NCI-H1092 (cell line): ENCODE results near the gene KCNK1.

Experiments used
- DNase-seq: peaks from one replicate; lab custom pipeline; 2025; lab: John Stamatoyannopoulos, UW

KCNK1 gene

GRCh38 chr1:233636503-233636877, 22.6 kb downstream of the KCNK1 start:
- no peak for DNase-seq

- no peak for DNase-seq
Observed at GRCh38 chr1:233638513-233638912, 24.6 kb downstream of the KCNK1 start.

- DNase-seq = no peak
Observed at GRCh38 chr1:233639611-233640010, 25.7 kb downstream of the KCNK1 start.

GRCh38 chr1:233640179-233640578, 26.3 kb downstream of the KCNK1 start:
- no peak for DNase-seq

DNA sequence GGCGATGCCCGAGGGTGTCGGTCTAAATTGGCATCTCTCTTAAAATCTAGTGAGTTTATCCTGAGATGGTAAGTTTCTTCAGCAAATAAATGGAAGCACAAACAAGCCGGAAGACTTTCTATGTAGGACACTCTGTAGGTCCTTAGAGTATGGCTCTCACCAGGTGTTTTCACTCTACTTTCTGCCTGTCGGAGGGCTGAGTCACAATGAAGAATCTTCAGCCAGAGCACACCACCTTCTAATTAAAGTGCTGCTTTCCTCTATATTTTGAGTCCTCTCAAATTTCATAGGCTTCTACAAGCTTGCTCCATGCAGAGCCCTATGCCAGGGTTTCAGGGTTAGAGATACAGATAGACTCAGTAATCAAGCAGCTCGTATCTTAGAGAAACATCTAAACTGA, 27.1 kb downstream of the KCNK1 start:
- DNase-seq = no peak

GRCh38 chr1:233647073-233647472, 33.2 kb downstream of the KCNK1 start:
- no peak for DNase-seq

- DNase-seq = no peak
Observed at GRCh38 chr1:233647636-233648035, 33.7 kb downstream of the KCNK1 start.

DNA sequence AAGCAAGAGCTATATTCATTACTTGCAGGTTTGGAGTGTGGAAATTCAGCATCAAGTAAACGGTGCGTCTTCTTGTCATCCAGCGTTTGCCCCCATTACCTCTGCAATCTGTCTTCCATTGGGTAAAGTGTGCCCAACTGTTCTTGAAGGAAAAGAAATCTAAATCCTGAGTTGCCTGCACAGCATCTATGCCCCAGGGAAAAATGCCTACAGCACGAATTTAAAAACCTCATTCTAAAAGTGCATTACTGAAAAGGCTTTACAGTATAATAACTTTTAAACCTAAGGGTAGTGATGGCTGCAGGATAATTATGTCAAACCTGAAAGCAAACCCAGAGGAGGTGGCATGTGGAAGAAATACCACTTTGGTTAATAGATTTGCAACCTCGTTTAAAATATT, 37.2 kb downstream of the KCNK1 start:
- DNase-seq = no peak

GRCh38 chr1:233651563-233652233, 37.8 kb downstream of the KCNK1 start:
- DNase-seq = no peak

GRCh38 chr1:233652526-233652925, 38.6 kb downstream of the KCNK1 start:
- DNase-seq = no peak

GRCh38 chr1:233654658-233655280, 40.9 kb downstream of the KCNK1 start:
- DNase-seq = no peak

DNA sequence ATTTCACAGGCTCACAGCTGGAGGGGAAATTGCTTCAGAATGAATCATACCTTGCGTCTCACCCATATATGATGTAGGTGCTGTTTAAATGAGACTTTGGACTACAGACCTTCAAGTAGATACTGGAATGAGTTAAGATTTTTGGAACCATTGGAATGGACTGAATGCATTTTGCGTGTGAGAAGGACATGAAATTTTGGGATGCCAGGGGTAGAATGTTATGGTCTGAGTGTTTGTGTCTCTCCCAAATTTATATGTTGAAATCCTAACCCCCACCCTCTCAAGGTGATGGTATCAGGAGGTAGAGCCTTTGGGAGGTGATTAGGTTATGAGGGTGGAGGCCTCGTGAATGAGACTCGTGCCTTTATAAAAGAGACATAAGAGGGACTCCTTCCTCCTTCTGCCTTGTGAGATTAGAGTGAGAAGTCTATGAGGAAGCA, 41.4 kb downstream of the KCNK1 start:
- DNase-seq = no peak

DNA sequence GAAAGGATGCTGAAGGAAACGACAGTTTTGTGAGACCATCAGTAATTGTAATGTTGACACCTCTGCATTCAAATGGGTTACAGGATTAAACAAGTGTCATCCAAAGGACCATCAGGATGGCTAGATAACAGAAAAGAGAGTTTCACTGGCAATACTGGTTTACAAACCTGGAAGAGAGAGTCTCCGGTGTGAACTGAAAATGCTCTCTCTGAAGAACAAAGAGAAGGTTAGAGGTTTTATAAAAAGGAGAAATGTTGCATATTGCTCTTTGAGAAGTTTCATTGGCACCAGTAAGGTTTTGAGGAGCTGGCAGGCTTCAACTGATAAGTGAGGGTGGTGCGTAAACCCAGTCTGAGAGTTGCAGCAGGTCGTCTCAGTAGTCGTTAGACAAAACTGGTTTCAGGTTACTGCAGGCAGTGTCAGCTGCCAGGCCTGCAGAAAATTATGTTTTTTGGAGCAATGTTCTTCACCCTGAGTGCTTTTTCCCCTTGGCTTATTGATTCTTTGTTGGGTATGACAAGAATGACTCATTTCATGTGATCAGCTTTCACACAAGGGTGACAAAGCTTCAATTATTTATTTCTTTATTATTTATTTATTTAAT, 42.2 kb downstream of the KCNK1 start:
- no peak for DNase-seq

DNA sequence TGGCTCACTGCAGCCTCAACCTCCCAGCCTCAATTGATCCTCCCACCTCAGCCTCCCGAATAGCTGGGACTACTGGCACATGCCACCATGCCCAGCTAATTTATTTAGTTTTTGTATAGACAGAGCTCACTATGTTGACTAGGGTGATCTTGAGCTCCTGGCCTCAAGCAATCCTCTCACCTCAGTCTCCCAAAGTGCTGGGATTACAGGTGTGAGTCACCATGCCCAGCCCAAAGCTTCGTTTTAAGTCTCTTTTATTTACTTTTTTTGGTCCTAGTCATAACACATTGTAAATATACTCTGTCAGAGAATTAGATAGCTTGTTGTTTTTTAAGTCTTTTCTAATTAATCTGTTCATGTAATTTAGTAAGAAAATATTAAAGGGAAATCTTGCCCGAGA, 42.8 kb downstream of the KCNK1 start:
- no peak for DNase-seq

- no peak for DNase-seq
Observed at GRCh38 chr1:233657466-233657865, 43.6 kb downstream of the KCNK1 start.

- DNase-seq = no peak
Observed at GRCh38 chr1:233659495-233659894, 45.6 kb downstream of the KCNK1 start.

- no peak for DNase-seq
Observed at GRCh38 chr1:233661376-233662159, 47.7 kb downstream of the KCNK1 start.

DNA sequence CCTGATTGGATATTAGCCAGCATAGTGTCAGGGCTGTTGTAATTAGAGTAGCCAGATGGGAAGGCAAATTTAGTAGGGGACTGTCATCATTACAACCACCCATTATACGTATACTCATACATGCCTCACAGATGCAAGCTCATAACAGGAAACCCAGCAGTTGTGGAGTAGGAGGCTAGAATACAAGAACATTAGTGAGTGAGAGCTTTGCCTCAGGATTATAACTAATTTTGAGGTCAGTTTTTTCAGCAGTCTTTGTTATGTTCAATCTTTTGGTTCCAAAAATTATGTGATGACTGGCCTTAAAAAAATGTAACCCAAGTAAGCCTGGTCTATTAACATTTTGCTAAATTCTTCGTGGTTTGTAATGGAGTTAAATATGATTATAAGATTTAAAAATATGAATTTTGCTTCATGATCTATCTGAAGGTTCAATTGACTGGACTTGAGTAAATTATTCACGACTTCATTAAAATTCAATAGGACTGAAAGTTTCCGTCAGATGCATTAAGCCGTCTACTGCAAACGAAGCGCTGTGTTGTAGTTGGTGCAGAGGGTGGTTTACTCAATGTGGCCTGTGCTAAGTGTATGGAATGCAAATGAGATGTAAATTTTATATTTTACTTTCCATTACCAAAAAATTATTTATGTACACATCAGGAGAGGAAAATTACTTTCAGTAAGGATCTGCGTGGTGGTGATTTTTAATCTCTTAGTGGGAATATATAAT, 48.8 kb downstream of the KCNK1 start:
- no peak for DNase-seq

DNA sequence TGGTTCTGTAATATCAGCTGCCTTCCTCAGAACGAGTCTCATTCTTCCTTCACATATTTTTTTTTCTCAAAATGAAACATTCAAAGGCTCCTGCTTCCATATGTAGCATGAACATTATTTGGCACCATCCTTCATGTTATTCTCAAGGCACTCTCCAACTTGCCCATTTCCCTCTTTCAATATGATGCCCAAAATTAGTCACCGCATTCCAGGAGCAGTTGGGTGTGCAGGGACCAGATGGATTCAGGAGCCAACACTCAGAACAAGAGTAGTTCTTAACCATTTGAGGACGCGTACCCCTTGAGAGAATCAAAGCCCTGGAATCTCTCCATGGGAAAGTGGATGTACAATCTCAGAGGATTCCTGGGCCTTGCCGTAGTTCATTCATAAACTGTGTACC, 50.3 kb downstream of the KCNK1 start:
- DNase-seq = no peak

DNA sequence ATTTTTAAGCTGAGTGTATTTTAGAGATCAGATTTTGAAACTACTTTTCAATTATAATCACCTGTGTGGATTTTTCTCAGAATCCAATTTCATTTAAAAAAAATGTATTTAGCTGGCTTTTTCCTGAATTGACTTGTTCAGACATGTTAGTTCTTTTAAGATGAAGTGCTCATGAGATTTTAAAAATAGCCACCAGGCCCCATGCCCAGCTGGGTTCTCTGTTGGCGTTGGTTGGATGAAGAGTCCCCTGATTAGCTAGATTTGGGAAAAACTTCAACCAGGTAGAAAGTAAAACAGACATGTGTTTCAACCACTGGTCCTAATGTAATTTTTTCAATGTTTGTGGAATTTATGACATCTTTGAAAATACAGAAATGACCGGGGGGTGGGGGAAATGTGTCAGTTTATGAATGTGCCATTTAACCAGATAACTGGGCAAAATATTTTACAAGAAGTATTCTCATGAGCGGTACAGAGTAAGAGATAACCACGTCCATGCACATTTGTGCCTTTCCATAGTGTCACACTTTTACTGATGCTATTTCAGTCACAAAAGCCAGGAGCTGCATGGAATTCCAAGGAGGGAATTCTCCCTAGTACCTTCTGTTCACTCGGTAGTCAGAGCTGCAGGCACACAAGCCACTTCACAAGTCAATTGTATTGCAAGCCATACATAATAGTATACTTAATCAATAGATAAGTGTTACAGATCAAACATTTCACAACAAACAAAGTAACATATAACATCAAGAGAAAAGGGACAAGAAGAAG, 51.1 kb downstream of the KCNK1 start:
- DNase-seq = no peak

DNA sequence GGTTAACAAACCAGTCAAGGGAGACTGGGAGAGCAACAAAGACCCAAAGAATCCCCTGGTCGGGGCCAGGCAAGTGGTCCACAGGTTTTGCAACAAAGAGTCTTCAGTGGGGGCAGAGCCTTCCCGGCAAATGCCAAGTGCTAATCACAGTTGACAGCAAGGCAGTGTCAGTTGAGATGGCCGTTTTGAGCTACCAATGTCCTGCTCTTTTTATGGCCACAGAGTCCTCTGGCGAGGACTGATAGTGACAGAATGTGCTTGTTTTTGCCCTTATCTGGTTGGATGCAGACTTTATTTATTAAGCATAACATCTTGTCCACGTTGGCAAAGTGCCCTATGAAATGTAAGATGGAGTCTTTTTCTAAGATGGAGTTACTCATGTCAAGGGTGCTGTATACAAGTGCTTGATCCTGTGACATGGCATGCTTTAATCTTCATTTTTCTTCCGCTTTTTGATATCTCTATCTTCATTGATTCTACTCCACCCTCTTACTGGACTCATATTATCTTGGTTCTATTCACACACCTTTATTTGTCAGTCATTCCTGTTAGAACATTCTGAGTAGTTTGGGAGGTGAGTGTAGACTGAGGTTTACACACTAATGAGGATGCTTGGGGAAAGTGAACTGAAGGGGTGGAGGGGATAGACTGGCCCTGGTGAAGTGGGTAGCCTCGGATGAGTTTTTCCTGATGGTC, 51.8 kb downstream of the KCNK1 start:
- DNase-seq = no peak
